ENCODE results near the gene VEGFA. TPM values are rescaled to one million over a fixed set of nuclear protein-coding genes. Genes with fewer than 3 reads are reported as not detected.
A peak's percentile ranks its signal among the peaks of the same experiment; 100 is the strongest.

VEGFA gene
- total RNA-seq = 32.3 TPM

DNA sequence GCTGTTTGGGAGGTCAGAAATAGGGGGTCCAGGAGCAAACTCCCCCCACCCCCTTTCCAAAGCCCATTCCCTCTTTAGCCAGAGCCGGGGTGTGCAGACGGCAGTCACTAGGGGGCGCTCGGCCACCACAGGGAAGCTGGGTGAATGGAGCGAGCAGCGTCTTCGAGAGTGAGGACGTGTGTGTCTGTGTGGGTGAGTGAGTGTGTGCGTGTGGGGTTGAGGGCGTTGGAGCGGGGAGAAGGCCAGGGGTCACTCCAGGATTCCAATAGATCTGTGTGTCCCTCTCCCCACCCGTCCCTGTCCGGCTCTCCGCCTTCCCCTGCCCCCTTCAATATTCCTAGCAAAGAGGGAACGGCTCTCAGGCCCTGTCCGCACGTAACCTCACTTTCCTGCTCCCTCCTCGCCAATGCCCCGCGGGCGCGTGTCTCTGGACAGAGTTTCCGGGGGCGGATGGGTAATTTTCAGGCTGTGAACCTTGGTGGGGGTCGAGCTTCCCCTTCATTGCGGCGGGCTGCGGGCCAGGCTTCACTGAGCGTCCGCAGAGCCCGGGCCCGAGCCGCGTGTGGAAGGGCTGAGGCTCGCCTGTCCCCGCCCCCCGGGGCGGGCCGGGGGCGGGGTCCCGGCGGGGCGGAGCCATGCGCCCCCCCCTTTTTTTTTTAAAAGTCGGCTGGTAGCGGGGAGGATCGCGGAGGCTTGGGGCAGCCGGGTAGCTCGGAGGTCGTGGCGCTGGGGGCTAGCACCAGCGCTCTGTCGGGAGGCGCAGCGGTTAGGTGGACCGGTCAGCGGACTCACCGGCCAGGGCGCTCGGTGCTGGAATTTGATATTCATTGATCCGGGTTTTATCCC, at the start of gene VEGFA:
VEGFA (plus strand) TSS at position 686 of the 846 bp plus-strand sequence.
- peak; percentile 84 for DNase-seq

DNA sequence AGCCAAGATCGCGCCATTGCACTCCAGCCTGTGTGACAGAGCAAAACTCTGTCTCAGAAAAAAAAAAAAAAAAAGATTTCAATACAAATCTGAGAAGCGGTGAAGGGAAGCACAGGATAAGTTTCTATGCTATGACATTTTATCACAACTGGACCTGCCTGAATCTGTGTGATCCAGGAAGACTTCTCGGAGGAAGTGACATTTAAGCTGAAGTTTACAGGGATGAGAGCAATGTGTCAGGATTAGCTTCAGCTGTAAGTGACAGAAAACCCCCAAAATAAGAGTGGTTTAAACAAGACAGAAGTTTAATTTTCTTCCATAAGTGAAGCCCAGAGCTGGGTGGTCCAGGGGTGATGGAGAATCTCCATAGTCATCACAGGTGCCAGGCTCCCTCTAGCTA, 49.0 kb upstream of the VEGFA start:
- DNase-seq = no peak

DNA sequence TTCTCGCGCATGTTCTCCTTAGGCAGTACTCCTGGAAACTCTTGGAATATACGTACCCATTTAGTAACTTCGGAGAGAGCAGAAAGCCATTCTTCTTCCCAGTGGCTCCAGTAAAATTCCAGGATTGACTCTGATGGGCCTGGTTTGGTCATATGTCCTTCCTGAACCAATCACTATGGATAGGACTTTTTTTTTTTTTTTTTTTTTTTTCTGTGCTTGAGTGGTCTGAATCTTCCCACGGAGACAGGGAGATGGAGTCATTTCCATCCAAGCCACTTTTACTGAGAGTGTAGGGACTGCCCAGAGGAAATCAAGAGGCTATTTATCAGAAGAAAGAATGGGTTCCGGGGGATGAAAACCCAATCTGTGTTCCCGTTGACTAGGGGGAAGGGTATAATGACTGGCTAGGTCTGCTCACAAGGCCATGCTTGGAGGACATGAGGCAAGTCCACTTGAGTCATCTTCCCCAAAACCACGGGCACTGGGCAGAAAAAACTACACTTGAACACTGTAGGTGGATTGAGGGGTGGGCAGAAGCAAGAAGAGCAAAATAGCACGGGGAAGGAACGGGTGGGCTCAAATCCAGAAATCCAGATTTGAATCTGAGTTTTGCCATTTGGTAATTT, 47.0 kb upstream of the VEGFA start:
- DNase-seq = no peak

- DNase-seq = no peak
Observed at GRCh38 chr6:43723737-43724295, 46.2 kb upstream of the VEGFA start.

- no peak for DNase-seq
Observed at GRCh38 chr6:43724354-43724753, 45.7 kb upstream of the VEGFA start.

GRCh38 chr6:43724914-43725642, 44.9 kb upstream of the VEGFA start:
- no peak for DNase-seq

DNA sequence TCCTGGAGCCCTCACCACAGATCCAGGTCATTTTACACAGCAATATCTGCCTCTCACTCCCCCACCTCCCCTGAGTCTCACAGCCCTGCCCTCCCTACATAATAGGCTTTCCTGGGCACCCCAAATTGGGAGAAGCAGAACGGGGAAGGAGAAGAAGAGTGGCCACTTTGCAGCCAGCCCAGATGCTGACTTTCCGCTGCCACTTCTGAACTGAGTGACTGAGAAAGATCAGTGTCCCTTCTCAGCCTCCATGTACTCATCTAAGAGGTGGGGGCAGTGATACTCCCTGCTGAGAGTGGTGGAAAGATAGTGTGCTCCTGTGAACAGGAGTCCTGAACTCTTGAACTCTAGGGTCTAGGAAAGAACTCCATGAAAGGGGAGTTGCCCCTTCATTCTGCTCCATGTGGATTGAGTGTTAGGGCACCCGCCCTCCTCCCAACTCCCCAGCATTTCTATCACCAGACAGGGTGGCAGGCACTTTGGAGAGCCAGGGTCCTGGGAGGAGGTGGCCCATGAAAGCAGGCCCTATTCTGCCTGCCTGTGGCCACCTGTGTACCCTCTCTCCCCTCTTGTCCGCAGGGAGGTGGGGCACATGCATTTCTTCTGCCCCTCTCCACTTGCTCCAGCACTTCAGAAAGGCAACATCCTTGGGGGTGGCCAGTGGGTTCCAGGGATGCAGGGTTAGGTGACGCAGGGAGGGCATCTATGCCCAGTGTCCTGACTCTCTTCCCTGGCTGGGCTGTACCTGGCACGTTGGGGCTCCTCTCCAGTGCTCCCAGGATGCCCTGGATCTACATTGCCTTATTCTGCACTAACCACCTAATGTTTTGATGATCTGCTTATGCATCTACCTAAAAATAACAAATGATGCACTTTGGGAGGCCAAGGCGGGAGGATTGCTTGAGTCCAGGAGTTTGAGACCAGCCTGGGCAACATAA, 44.1 kb upstream of the VEGFA start:
- DNase-seq = no peak

DNA sequence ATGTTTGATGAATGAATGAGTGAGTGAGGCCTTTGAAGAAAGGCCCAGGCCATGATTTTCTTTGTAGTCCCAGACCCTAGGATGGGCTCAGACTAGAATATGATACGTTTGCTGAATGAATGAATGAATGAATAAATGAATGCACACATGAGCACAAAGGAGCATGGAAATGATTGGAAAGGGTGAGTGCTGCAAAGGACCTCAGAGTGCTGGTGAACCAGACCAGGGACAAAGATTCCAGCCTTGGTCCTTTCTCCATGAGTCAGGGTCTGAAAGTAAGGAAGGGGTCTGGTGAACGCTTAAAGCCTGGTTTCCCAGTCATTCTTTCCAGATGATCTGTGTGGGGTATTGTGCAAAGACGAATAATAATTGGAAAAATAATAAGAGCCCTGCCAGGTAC, 42.4 kb upstream of the VEGFA start:
- no peak for DNase-seq

DNA sequence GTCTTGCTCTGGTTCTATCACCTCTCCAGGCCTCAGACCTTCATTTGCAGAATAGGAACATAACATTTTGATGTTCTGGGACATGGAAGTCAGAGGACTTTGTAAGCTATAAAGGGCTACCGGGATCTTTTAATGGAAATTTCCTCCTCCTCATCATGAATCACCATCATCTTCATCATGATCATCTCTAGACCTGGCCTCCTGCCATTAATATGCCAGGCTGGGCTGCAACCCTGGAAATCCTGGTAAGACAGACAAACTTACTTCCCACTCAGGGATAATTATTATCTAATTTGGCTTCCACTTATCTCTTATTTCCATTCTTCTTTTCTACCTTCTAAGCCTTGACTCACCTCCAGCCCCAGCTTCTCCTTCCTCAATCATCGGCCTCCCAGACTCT, 41.4 kb upstream of the VEGFA start:
- no peak for DNase-seq

DNA sequence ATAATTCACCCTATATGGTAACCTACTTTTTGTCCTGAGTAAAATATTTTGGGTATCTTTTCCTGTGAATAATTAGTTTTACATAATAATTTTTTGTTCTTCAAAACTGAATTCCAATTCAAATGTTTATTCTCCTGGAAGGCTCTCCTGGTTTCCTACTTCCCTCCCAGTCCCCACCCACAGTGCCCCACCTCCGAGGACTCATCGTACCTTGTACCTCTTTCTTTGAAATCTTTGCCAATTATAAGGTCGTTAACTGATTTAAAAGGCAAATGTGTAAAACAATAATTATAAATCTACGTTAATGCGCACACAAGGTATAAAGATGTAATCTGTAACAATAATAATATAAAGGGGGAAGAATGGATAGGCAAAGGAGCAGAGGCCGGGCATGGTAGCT, 40.5 kb upstream of the VEGFA start:
- DNase-seq = no peak

DNA sequence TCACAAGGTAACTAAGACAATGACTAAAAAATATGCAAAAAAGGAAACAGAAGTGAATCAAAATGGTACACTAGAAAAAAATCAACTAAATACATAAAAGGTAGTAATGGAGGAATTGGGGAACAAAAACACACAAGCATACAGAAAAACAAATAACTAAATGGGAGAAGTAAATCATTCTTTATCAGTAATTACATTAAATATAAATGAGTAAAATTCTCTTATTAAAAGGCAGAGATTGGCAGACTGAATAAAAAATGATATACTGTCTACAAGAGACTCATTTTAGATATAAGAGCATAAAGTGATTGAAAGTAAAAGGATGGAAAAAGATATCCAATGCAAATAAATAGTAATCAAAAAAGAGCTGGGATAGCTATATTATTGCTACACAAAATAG, 39.4 kb upstream of the VEGFA start:
- no peak for DNase-seq

GRCh38 chr6:43733471-43734293, 36.3 kb upstream of the VEGFA start:
- DNase-seq = no peak

DNA sequence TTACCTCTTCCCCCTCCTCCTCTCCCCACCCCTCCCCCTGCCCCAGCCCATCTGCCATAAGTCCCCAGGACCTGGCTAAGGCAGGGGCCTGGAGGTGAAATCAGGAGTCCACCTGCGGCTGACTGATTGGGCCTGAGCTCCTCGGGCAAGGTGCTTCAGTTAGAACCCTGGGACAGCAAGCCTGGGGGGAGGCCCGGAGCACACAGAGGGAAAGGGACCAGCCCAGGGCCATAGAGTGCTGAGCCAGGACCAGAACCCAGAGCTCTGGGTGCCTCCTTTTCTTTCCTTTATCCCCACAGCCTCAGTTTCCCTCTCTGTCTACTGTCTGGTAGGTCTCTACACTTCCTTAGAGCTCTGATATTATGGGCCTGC, 35.7 kb upstream of the VEGFA start:
- no peak for DNase-seq

DNA sequence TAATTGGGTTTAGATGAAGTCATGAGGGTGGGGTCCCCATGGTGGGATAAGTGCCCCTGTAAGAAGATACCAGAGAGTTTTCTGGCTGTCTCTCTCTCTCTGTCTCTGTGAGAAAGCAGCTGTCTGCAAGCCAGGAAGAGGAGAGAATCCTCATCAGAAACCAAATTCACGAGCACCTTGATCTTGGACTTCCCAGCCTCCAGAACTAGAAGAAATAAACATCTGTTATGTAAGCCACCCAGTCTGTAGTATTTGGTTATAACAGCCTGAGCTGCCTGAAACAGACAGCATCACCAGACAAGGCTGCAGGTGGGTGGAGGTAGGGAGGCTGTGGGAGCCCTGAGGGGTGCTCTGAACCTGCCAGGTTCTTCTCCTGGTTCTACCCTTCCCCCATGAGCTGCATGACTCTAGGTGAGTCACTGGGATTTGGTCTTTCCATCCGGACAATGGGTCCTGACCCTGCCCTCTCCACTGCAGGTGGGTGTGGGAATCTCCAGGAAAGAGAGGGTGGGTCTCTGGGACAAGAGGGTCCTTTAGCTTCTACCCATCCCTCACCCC, 34.3 kb upstream of the VEGFA start:
- DNase-seq = no peak

DNA sequence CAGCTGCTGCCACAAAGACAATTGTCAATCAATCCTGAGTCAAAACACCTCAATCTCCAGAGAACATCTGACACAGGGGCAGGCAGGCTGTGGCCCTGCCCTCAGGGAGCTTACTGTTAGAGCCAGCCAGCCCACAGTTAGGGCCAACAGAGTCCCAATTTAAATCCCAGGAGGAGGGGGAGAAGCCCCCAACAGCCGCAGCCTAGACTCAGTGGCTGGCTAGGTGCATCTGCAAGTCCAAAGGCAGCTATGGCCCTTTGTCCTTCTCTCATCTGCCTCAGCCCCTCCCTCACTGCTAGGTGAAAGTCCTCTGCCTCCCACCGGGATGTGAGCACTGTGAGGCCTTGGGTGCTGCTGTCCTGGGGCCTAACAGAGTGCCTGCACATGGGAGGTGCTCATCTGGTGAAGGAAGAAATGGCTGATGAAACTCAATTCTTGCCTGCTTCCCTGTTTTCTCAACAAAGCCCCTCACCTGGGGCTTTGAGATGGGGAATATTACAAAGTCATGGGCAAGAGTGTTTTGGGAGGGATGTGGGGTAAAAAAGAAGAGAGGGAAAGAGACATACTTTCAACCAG, 33.7 kb upstream of the VEGFA start:
- DNase-seq = no peak

DNA sequence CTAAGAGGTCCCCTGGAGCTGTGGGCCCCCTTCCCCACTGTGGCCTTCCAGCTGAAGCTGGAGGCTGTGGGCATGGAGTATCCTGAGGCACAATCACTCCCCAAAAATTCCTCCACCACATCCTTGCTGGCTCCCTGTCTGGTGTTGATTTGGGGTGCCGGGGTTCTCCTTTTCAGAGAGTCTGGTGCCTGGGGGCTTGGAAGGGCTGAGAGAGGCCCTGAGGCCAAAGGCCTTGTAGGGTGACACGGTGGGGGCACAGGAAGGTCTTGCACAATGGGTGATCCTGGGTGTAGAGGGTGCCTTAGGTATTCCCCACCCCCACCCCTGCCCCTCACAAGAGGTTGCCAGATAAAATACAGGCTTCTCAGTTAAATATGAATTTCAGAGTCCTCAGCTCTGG, 33.2 kb upstream of the VEGFA start:
- DNase-seq = no peak

- DNase-seq = no peak
Observed at GRCh38 chr6:43737272-43738081, 32.5 kb upstream of the VEGFA start.

GRCh38 chr6:43738267-43738676, 31.7 kb upstream of the VEGFA start:
- no peak for DNase-seq

DNA sequence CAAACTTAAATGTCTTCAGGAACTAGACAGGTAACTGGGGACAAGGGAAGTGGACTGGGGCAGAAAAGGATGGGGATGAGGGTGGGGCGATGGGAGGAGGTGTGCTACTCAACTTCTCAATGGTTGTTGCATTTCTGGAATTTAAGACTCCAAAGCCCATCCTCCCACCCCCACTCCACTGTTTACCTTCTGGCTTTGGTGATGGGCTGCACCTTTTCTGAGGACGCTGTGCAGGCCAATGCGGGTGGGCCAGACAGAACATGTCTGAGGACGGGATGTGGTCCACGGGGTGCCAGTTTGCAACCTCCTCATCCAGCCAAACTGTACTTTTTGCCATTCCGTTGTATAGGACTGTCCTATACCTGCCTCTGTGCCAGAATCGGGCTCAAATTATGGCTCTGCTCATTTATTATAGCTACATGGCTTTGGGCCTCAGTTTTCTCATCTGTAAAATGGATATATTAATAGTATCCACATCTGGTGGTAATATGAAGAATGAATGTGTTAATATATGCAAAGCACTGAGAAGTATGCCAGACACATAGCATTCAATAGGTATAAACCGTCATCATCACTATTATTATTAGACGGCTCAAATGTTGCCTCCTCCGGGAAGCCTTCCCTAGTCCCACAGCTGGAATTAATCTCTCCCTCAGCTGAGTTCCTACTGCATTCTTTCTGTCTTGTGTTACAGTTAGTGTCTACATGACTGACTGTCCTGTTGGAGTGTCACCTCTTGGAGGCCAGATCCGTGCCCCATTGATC, 31.0 kb upstream of the VEGFA start:
- no peak for DNase-seq
